ENCODE results near the gene PCDH1. TPM values are rescaled to one million over a fixed set of nuclear protein-coding genes. Genes with fewer than 3 reads are reported as not detected.

Gene PCDH1
- total RNA-seq, 4 donors from 2014 or later: 23.0 to 52.8 (median 30.9) TPM

GRCh38 chr5:141848744-141849414, 29.3 kb downstream of the PCDH1 start:
- Histone ChIP-seq H3K4me1 (peaks cover 0 to 29% (median 5%) of the 10 kb centered on the region in 3 donors), H3K4me3 (peak overlapping the region; percentile 66 to 80), H3K27me3 (peaks cover 27% of the 10 kb centered on the region), H3K27ac (peak overlapping the region; percentile 70 to 94 (median 92)), H3K36me3 (peaks cover 0 to 6% of the 10 kb centered on the region in 2 donors), H3K9me3 (no peaks in the 10 kb centered on the region)
- WGBS, 2 donors (ENCODE audit: low coverage in 1 of 2): 21% methylated on average over 4 of the region's 19 CpGs; no CpG with 5 or more reads in 1 of the 2 donors
- TF ChIP-seq POLR2AphosphoS5 (IDR thresholded peaks at IDR 0.05) (peak; percentile 52), CTCF (IDR thresholded peaks at IDR 0.05) (no peak)
- peak; percentile 54 for ATAC-seq

- no peaks in the 10 kb centered on the region for H3K9me3 ChIP-seq
- H3K27me3 ChIP-seq: peaks cover 56% of the 10 kb centered on the region
- no peak for ATAC-seq
- H3K4me3 ChIP-seq: no peak overlapping the region
- WGBS, 2 donors (ENCODE audit: low coverage in 1 of 2): 27% methylated on average over 9 of the region's 10 CpGs; no CpG with 5 or more reads in 1 of the 2 donors
- TF ChIP-seq CTCF (IDR thresholded peaks at IDR 0.05) (no peak), EP300 (IDR thresholded peaks at IDR 0.05) (no peak), POLR2A (IDR thresholded peaks at IDR 0.05) (no peak), POLR2AphosphoS5 (IDR thresholded peaks at IDR 0.05) (no peak)
- no peaks in the 10 kb centered on the region for H3K36me3 ChIP-seq
- peaks cover 0 to 50% (median 5%) of the 10 kb centered on the region in 3 donors for H3K4me1 ChIP-seq
- H3K27ac ChIP-seq: peak overlapping the region in 2 of 4 donors; percentile 40 to 57
These were observed 32.2 kb downstream of the PCDH1 start for GRCh38 chr5:141846031-141846430.

GRCh38 chr5:141845371-141845851, 32.8 kb downstream of the PCDH1 start:
- ATAC-seq: no peak
- WGBS, 2 donors (ENCODE audit: low coverage in 1 of 2): 29 to 71% methylated on average over 3 to 4 of the region's 7 CpGs
- Histone ChIP-seq H3K4me1 (peaks cover 0 to 47% (median 5%) of the 10 kb centered on the region in 3 donors), H3K36me3 (no peaks in the 10 kb centered on the region), H3K4me3 (no peak overlapping the region), H3K27me3 (peaks cover 59% of the 10 kb centered on the region), H3K9me3 (no peaks in the 10 kb centered on the region), H3K27ac (peak overlapping the region in 2 of 4 donors; percentile 40 to 57)
- no peak for TF ChIP-seq CTCF (IDR thresholded peaks at IDR 0.05)
- TF ChIP-seq POLR2AphosphoS5 (IDR thresholded peaks at IDR 0.05): no peak
- TF ChIP-seq EP300 (IDR thresholded peaks at IDR 0.05): no peak
- TF ChIP-seq POLR2A (IDR thresholded peaks at IDR 0.05): no peak

- no peak for ATAC-seq
- no peaks in the 10 kb centered on the region for H3K36me3 ChIP-seq
- no peak for TF ChIP-seq EP300 (IDR thresholded peaks at IDR 0.05)
- no peak for TF ChIP-seq POLR2AphosphoS5 (IDR thresholded peaks at IDR 0.05)
- TF ChIP-seq CTCF (IDR thresholded peaks at IDR 0.05): no peak
- TF ChIP-seq POLR2A (IDR thresholded peaks at IDR 0.05): no peak
- peaks cover 59% of the 10 kb centered on the region for H3K27me3 ChIP-seq
- H3K9me3 ChIP-seq: no peaks in the 10 kb centered on the region
- 68 to 79% methylated on average over 7 of the region's 9 CpGs for WGBS, 2 donors (ENCODE audit: low coverage in 1 of 2)
- peaks cover 0 to 46% (median 5%) of the 10 kb centered on the region in 3 donors for H3K4me1 ChIP-seq
- no peak overlapping the region for H3K4me3 ChIP-seq
- peak overlapping the region in 2 of 4 donors; percentile 61 to 71 for H3K27ac ChIP-seq
These were observed 33.7 kb downstream of the PCDH1 start for GRCh38 chr5:141844414-141845097.

All from gastroesophageal sphincter (tissue), 4 donors.